ENCODE data around the gene PRKAR1B.

Gene PRKAR1B

GRCh38 chr7:607938-608337 is 119.1 kb downstream of the PRKAR1B start:
- Histone ChIP-seq H3K27me3 (peaks cover 4% of the 10 kb centered on the region), H3K27ac (no peak overlapping the region), H3K9me3 (no peaks in the 10 kb centered on the region), H3K4me1 (ENCODE audit: control insufficient read depth in 1 of 2, insufficient read depth in 1 of 2, low read depth in 1 of 2, low read length in 1 of 2) (peaks cover 10 to 30% of the 10 kb centered on the region in 2 experiments), H3K36me3 (no peaks in the 10 kb centered on the region), H3K4me3 (ENCODE audit: low read depth in 1 of 2, low read length in 1 of 2) (no peak overlapping the region)
- TF ChIP-seq, protein P1, sequence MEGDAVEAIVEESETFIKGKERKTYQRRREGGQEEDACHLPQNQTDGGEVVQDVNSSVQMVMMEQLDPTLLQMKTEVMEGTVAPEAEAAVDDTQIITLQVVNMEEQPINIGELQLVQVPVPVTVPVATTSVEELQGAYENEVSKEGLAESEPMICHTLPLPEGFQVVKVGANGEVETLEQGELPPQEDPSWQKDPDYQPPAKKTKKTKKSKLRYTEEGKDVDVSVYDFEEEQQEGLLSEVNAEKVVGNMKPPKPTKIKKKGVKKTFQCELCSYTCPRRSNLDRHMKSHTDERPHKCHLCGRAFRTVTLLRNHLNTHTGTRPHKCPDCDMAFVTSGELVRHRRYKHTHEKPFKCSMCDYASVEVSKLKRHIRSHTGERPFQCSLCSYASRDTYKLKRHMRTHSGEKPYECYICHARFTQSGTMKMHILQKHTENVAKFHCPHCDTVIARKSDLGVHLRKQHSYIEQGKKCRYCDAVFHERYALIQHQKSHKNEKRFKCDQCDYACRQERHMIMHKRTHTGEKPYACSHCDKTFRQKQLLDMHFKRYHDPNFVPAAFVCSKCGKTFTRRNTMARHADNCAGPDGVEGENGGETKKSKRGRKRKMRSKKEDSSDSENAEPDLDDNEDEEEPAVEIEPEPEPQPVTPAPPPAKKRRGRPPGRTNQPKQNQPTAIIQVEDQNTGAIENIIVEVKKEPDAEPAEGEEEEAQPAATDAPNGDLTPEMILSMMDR (IDR thresholded peaks at IDR 0.05), result no peak

DNA sequence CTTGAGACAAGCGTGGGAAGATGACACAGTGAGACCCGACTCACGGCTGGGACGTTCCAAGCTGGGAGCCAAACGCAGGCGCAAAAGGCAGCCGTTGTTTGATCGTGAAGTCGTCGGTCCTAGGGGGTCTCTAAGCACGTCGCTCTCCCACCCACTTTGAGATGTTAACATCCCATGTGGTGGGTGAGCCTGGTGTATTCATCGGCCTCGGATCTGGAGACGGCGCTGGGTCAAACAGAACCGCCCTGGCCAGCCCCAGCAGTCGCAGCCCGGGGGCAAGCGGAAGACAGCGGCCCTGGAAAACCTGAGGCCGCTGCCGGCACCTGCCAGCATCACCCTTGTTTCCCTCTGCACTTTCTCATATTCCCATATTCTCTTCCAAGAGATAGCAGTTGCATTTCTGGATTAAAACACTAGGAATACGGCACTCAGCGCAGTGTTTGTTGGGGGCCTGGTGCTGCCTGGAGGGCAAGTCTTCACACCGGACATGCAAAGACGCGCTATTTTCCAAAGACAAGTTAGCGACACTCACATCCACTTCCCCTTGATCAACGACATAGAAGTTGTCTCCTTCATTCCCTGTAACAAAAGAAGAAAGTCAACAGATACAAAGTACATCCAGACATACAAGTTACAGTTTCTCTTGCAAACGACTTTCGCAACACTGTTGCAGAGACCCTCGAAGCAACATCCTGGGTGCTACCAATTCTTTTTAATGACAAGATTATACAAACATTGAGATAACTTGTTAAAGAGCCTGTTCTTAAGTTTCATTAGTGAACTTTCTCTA is 121.2 kb downstream of the PRKAR1B start:
- no peak overlapping the region for H3K27ac ChIP-seq
- no peaks in the 10 kb centered on the region for H3K36me3 ChIP-seq
- H3K9me3 ChIP-seq, result no peaks in the 10 kb centered on the region
- H3K27me3 ChIP-seq, result peaks cover 22% of the 10 kb centered on the region
- H3K4me1 ChIP-seq (ENCODE audit: control insufficient read depth in 1 of 2, insufficient read depth in 1 of 2, low read depth in 1 of 2, low read length in 1 of 2), result peaks cover 19 to 48% of the 10 kb centered on the region in 2 experiments
- peak overlapping the region in 1 of 2 experiments; percentile 57 for H3K4me3 ChIP-seq (ENCODE audit: low read depth in 1 of 2, low read length in 1 of 2)
- TF ChIP-seq, protein P1 (IDR thresholded peaks at IDR 0.05), result no peak

- TF ChIP-seq, protein P1 (IDR thresholded peaks at IDR 0.05), result no peak
- Histone ChIP-seq H3K27ac (no peak overlapping the region), H3K9me3 (no peaks in the 10 kb centered on the region), H3K4me3 (ENCODE audit: low read depth in 1 of 2, low read length in 1 of 2) (peak overlapping the region in 1 of 2 experiments; percentile 57), H3K4me1 (ENCODE audit: control insufficient read depth in 1 of 2, insufficient read depth in 1 of 2, low read depth in 1 of 2, low read length in 1 of 2) (peaks cover 19 to 48% of the 10 kb centered on the region in 2 experiments), H3K36me3 (no peaks in the 10 kb centered on the region), H3K27me3 (peaks cover 23% of the 10 kb centered on the region)
Observed at GRCh38 chr7:604884-605531, 122.1 kb downstream of the PRKAR1B start.

DNA sequence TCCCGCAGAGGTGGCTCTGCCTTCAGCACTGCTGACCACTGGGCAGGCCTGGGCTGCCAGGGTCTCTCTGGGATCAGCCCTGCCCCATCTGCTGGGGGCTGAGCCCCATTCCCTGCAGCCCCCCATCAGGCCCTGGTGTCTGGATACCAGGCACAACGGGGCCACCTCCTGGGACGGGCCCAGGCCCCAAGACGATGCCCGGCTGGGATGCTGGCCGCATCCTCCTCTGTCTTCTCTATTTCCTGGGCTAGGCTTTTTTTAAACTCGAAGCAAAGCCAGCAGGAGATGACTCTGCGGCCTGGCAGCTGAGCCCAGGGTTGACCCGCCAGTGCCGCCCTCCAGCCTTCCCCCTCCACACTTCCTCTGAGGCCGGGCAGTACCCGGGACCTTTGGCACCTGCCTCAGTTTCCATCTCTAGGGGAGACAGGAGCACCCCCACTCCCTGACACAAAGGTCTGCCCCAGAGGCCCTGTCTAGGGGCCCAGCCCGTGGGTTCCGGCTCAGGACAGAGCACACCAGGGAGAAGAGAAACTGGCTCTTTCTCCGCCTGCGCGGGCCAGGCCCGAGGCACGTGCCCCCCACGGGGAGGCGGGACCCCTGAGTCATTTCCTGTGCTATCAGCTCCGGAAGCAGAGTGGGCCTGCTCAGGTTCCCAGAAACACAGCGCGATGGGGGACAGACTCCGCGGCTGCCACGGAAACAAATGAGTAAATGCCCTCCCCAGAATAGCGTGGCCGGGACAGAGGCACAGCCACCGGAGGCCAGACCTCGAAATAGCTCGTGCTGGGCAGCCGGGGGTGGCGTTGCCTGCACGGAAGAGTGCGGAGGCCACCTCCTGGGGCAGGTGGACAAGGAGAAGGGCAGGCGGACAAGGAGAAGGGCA is 122.8 kb downstream of the PRKAR1B start:
- TF ChIP-seq, protein P1 (IDR thresholded peaks at IDR 0.05), result no peak
- Histone ChIP-seq H3K27ac (no peak overlapping the region), H3K9me3 (no peaks in the 10 kb centered on the region), H3K4me1 (ENCODE audit: control insufficient read depth in 1 of 2, insufficient read depth in 1 of 2, low read depth in 1 of 2, low read length in 1 of 2) (peaks cover 19 to 48% of the 10 kb centered on the region in 2 experiments), H3K36me3 (no peaks in the 10 kb centered on the region), H3K27me3 (peaks cover 23% of the 10 kb centered on the region), H3K4me3 (ENCODE audit: low read depth in 1 of 2, low read length in 1 of 2) (peak overlapping the region in 1 of 2 experiments; percentile 57)

GRCh38 chr7:603152-603951 is 123.7 kb downstream of the PRKAR1B start:
- no peak overlapping the region for H3K27ac ChIP-seq
- H3K4me1 ChIP-seq (ENCODE audit: control insufficient read depth in 1 of 2, insufficient read depth in 1 of 2, low read depth in 1 of 2, low read length in 1 of 2), result peaks cover 19 to 48% of the 10 kb centered on the region in 2 experiments
- H3K4me3 ChIP-seq (ENCODE audit: low read depth in 1 of 2, low read length in 1 of 2), result peak overlapping the region in 1 of 2 experiments; percentile 57
- no peaks in the 10 kb centered on the region for H3K36me3 ChIP-seq
- H3K27me3 ChIP-seq, result peaks cover 23% of the 10 kb centered on the region
- H3K9me3 ChIP-seq, result no peaks in the 10 kb centered on the region
- TF ChIP-seq, protein P1 (IDR thresholded peaks at IDR 0.05), result no peak

Data from neutrophil (primary cell).